Nasal cavity respiratory epithelium epithelial cell of viscerocranial mucosa (primary cell): Measurements from ENCODE around the gene ZNF133. TPM values are rescaled to one million over a fixed set of nuclear protein-coding genes. Genes with fewer than 3 reads are reported as not detected.

ENCODE experiments used
- total RNA-seq: library from RNA; depleted of rRNA; stranded (reverse); fragments of >200 nt; gene quantifications from 2 replicates; pipeline ENCODE4 v1.2.3, GENCODE V29; 2014

The ZNF133 gene
- total RNA-seq, result 22.9 and 27.0 TPM in 2 replicates

GRCh38 chr20:18287915-18288748, at the start of gene ZNF133:
Gene ZNF133 (plus strand): TSS chr20:18288527. CDS start chr20:18305687, 17,160 bp downstream.

Other genes with a start within 250 kb of the ZNF133 start
- gene OVOL2, start 230.6 kb upstream of the ZNF133 start, total RNA-seq, result 11.0 and 17.4 TPM in 2 replicates
- 14.0 and 22.5 TPM in 2 replicates for gene KAT14, start 150.7 kb upstream of the ZNF133 start, total RNA-seq
- 12.0 and 20.1 TPM in 2 replicates for gene PET117, start 150.7 kb upstream of the ZNF133 start, total RNA-seq
- gene DZANK1, start 178.5 kb downstream of the ZNF133 start, total RNA-seq, result 0.68 and 1.4 TPM in 2 replicates
- gene POLR3F, start 178.9 kb downstream of the ZNF133 start, total RNA-seq, result 11.0 and 11.6 TPM in 2 replicates
- gene RBBP9, start 208.7 kb downstream of the ZNF133 start, total RNA-seq, result 16.2 and 16.4 TPM in 2 replicates
- gene SEC23B, start 219.4 kb downstream of the ZNF133 start, total RNA-seq, result 90.6 and 170 TPM in 2 replicates